ENCODE measurements around the gene IDH3A.
A peak's percentile ranks its signal among the peaks of the same experiment; 100 is the strongest.

The IDH3A gene

GRCh38 chr15:78149068-78149804 is at the start of gene IDH3A:
IDH3A (plus strand) TSS chr15:78149362; CDS start chr15:78149404, 42 bp downstream.
- TF ChIP-seq CTCF (IDR thresholded peaks at IDR 0.05; ENCODE audit: low read length, missing control alignments), result no peak
- H3K4me3 ChIP-seq (replicated peaks; ENCODE audit: low read depth, low read length), result peak within 1 kb of the TSS; percentile 77
- DNase-seq (ENCODE audit: low read depth), result peak; percentile 96

DNA sequence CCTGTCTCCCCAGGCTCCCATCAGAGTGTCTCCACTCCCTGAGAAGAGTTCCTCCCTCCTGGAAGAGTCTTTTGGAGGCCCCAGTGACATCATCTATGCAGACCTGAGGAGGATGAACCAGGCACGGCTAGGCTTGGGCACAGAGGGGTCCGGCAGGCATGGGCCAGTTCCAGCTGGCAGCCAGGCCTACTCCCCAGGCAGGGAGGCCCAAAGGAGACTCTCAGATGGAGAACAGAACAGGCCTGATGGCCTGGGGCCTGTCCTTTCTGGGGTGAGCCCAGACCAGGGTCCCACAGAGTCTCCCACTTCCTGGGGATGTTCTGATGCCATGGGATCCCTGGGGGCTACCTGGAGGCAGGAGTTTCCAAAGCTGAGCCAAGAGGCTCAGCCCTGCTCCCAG is 48.3 kb upstream of the IDH3A start:
- DNase-seq (ENCODE audit: low read depth), result no peak
- TF ChIP-seq CTCF (IDR thresholded peaks at IDR 0.05; ENCODE audit: low read length, missing control alignments), result no peak
- H3K4me3 ChIP-seq (replicated peaks; ENCODE audit: low read depth, low read length), result no peak overlapping the region

GRCh38 chr15:78101423-78102105 is 47.6 kb upstream of the IDH3A start:
- no peak for TF ChIP-seq CTCF (IDR thresholded peaks at IDR 0.05; ENCODE audit: low read length, missing control alignments)
- no peak overlapping the region for H3K4me3 ChIP-seq (replicated peaks; ENCODE audit: low read depth, low read length)
- DNase-seq (ENCODE audit: low read depth), result no peak

DNA sequence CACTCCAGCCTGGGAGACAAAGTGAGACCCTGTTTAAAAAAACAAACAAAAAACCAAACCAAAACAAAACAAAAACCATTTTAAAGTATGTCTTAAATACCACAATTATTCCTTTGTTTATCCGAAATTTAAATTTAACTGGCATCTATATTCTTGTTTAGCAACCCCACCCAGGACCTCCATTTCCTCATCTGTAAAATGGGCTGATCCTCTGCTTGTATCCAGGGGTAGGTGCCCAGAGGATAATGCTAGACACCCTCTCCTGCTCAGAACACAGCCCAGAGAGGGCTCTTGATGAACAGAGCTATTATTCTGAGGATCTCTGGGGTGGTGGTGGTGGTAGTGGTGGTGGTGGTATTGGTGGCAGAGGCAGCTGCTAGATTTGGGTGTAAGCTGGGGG is 47.0 kb upstream of the IDH3A start:
- DNase-seq (ENCODE audit: low read depth), result no peak
- no peak overlapping the region for H3K4me3 ChIP-seq (replicated peaks; ENCODE audit: low read depth, low read length)
- no peak for TF ChIP-seq CTCF (IDR thresholded peaks at IDR 0.05; ENCODE audit: low read length, missing control alignments)

GRCh38 chr15:78102741-78103140 is 46.4 kb upstream of the IDH3A start:
- no peak for TF ChIP-seq CTCF (IDR thresholded peaks at IDR 0.05; ENCODE audit: low read length, missing control alignments)
- no peak for DNase-seq (ENCODE audit: low read depth)
- H3K4me3 ChIP-seq (replicated peaks; ENCODE audit: low read depth, low read length), result no peak overlapping the region

DNA sequence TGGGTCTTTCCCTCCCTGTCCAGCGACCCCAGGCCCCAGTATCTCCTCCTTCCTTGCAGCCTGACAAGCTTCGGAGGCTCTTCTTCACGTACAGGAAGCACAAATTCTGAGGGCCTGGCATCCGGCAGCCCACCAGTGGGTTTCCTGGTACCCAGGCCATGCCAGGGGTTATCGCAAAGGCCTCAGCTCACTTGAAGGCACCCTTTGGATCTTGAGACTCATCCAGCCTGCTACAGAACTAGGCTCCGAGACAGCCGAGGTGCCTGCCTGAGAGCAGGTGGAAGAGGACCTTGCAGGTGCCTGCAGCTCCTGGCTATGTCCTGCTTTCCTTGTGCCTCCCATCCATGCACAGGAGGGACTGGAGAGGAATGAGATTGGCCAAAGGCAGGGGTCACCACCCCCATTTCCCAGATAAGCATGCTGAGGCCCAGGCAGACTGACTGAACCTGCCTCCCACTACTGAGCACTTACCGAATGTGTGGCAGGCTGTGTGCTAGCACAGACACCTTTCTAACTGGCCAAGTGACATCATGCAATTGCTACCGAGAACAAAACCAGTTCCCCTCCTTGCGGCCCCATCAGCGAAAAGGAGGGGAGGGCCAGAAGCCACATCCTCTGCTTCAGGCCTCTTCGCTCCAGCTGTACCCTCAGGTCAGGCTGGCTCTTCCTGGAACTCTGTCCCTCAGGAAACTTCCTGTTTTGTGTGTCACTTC is 45.6 kb upstream of the IDH3A start:
- no peak overlapping the region for H3K4me3 ChIP-seq (replicated peaks; ENCODE audit: low read depth, low read length)
- DNase-seq (ENCODE audit: low read depth), result no peak
- TF ChIP-seq CTCF (IDR thresholded peaks at IDR 0.05; ENCODE audit: low read length, missing control alignments), result no peak
